CD4-positive, alpha-beta T cell (primary cell): ENCODE measurements around the gene RLBP1. TPM values are rescaled to one million over a fixed set of nuclear protein-coding genes. Genes with fewer than 3 reads are reported as not detected.

Source experiments
- ATAC-seq: fragments of 200-7000 bp; cut with Tn5 transposase; one replicate; pipeline ENCODE4 v1.10.0; 2022; ENCODE audit warnings: mild to moderate bottlenecking; ENCODE audit not compliant: poor library complexity
- CTCF ChIA-PET: fragments of 350-600 bp; sonication (Branson Sonifier 250); formaldehyde crosslinking; loops from one replicate; lab custom pipeline; 2021; ENCODE audit warnings: antibody characterized with exemption, inconsistent platforms; lab: Charles Lee
- POLR2A ChIA-PET: fragments of 350-600 bp; sonication (Branson Sonifier 250); formaldehyde crosslinking; loops from one replicate; lab custom pipeline; 2021; ENCODE audit warnings: antibody characterized with exemption, inconsistent platforms; lab: Charles Lee
- DNase-seq, 14 experiments: peaks; one replicate each; pipeline ENCODE4 v3.0.0-alpha.2; 2013 to 2020; ENCODE audit warnings: mixed read lengths in 2 of 14
- H3K27ac ChIP-seq, 2 donors: one replicate each; pipeline versions ENCODE4 v1.5.1 to v1.7.0; 2013; ENCODE audit warnings: low read length in 2 of 2, low read depth in 1 of 2, mild to moderate bottlenecking in 1 of 2
- H3K27me3 ChIP-seq, 2 experiments: 1 replicate in 1 of 2; 2 replicates in 1 of 2; pipeline versions ENCODE4 v1.6.1 to v1.7.0; 2013; ENCODE audit warnings: low read length in 2 of 2, control low read depth in 1 of 2, mild to moderate bottlenecking in 1 of 2, moderate library complexity in 1 of 2; ENCODE audit not compliant: insufficient read depth in 2 of 2, control insufficient read depth in 1 of 2
- H3K36me3 ChIP-seq: one replicate; pipeline ENCODE4 v1.6.1; 2013; ENCODE audit warnings: low read length, control low read depth; ENCODE audit not compliant: insufficient read depth
- H3K4me1 ChIP-seq: one replicate; pipeline ENCODE4 v1.6.1; 2013; ENCODE audit warnings: low read length, control low read depth; ENCODE audit not compliant: insufficient read depth
- H3K4me3 ChIP-seq: one replicate; pipeline ENCODE4 v1.5.1; 2013; ENCODE audit warnings: mild to moderate bottlenecking, low read length, moderate library complexity
- H3K9me3 ChIP-seq, 2 experiments: 1 replicate in 1 of 2; 2 replicates in 1 of 2; pipeline versions ENCODE4 v1.6.1 to v1.7.0; 2013; ENCODE audit warnings: low read length in 2 of 2, mild to moderate bottlenecking in 2 of 2, control low read depth in 1 of 2, moderate library complexity in 1 of 2; ENCODE audit not compliant: control insufficient read depth in 1 of 2, insufficient read depth in 1 of 2
- H3K27ac Mint-ChIP-seq: one replicate; pipeline ENCODE4 v1.8.0; 2020; ENCODE audit warnings: mixed read lengths
- H3K27me3 Mint-ChIP-seq: one replicate; pipeline ENCODE4 v1.8.0; 2021; ENCODE audit warnings: mixed read lengths
- H3K36me3 Mint-ChIP-seq: one replicate; pipeline ENCODE4 v1.8.0; 2021; ENCODE audit warnings: low read depth, mixed read lengths
- H3K4me1 Mint-ChIP-seq: one replicate; pipeline ENCODE4 v1.8.0; 2021; ENCODE audit warnings: low read depth, mixed read lengths
- H3K4me3 Mint-ChIP-seq: one replicate; pipeline ENCODE4 v1.8.0; 2020; ENCODE audit warnings: mild to moderate bottlenecking, mixed read lengths
- H3K9me3 Mint-ChIP-seq: one replicate; pipeline ENCODE4 v1.8.0; 2020; ENCODE audit warnings: mixed read lengths
- intact Hi-C, 2 experiments: fragments of 100-400 bp; cut with DNase I in 1 of 2; cut with micrococcal nuclease in 1 of 2; formaldehyde crosslinking; loops; one replicate each; pipeline versions ENCODE4 v1.15.1 to v1.9.0; 2023 to 2025; cut with DNase I, micrococcal nuclease
- total RNA-seq, 174 experiments: library from RNA in 2 of 174; stranded (reverse) in 2 of 174; gene quantifications; one replicate each; pipeline ENCODE4 v1.2.3 and lab custom pipeline; 2021 to 2026
- TF ChIP-seq, protein P1 (sequence below): fragments of 200-600 bp; IDR thresholded peaks from one replicate; pipeline ENCODE4 v1.8.0; 2022; ENCODE audit warnings: antibody characterized with exemption, mild to moderate bottlenecking

RLBP1 gene
- total RNA-seq, 2 experiments from 2014 or later, result not detected

- ATAC-seq (no peak), DNase-seq (no peak)
- ChIA-PET CTCF (interaction anchor here (1.9 kb wide), 1 partner anchor 10 kb away, joined by 10 read pairs; no protein-coding TSS in a partner anchor), POLR2A (no interaction called here)
- Histone ChIP-seq H3K27ac (no peak overlapping the region), H3K4me3 (no peak overlapping the region), H3K9me3 (no peaks in the 10 kb centered on the region), H3K27me3 (no peaks in the 10 kb centered on the region), H3K4me1 (no peaks in the 10 kb centered on the region), H3K36me3 (no peaks in the 10 kb centered on the region)
- no peaks in the 10 kb centered on the region for H3K36me3 Mint-ChIP-seq
- H3K9me3 Mint-ChIP-seq, result no peaks in the 10 kb centered on the region
- intact Hi-C loops, result no loop called here
- TF ChIP-seq, protein P1, sequence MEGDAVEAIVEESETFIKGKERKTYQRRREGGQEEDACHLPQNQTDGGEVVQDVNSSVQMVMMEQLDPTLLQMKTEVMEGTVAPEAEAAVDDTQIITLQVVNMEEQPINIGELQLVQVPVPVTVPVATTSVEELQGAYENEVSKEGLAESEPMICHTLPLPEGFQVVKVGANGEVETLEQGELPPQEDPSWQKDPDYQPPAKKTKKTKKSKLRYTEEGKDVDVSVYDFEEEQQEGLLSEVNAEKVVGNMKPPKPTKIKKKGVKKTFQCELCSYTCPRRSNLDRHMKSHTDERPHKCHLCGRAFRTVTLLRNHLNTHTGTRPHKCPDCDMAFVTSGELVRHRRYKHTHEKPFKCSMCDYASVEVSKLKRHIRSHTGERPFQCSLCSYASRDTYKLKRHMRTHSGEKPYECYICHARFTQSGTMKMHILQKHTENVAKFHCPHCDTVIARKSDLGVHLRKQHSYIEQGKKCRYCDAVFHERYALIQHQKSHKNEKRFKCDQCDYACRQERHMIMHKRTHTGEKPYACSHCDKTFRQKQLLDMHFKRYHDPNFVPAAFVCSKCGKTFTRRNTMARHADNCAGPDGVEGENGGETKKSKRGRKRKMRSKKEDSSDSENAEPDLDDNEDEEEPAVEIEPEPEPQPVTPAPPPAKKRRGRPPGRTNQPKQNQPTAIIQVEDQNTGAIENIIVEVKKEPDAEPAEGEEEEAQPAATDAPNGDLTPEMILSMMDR, result no peak
- no peaks in the 10 kb centered on the region for H3K4me1 Mint-ChIP-seq
- no peak overlapping the region for H3K27ac Mint-ChIP-seq
- no peaks in the 10 kb centered on the region for H3K27me3 Mint-ChIP-seq
- H3K4me3 Mint-ChIP-seq, result no peak overlapping the region
Measured at GRCh38 chr15:89217031-89217430, 4.3 kb downstream of the RLBP1 start.

DNA sequence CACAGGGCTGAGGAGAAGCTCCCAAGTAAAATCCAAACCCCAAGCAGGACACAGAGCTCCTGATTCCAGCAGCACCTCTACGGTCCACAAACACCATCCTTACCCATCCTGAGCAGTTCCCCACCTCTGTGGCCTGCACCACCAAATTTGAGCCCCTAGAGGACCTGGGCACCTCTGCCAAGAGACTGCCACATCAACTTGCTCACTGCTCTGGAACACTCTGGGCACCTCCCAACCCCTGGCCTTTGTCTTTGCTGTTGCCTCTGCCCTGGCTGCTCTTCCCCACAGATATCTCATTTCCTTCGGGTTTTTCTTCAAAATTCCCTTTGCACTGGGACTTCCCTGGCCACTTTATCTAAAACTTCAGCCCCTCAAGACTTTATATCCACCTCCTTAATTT is 5.8 kb downstream of the RLBP1 start:
- no peaks in the 10 kb centered on the region for H3K36me3 ChIP-seq
- ATAC-seq (no peak), DNase-seq (no peak)
- intact Hi-C loops, result no loop called here
- ChIA-PET CTCF (interaction anchor here (1.3 kb wide), 1 partner anchor 9 kb away, joined by 5 read pairs; no protein-coding TSS in a partner anchor), POLR2A (no interaction called here)
- Mint-ChIP-seq H3K27ac (no peak overlapping the region), H3K36me3 (no peaks in the 10 kb centered on the region), H3K27me3 (no peaks in the 10 kb centered on the region), H3K4me1 (no peaks in the 10 kb centered on the region), H3K9me3 (no peaks in the 10 kb centered on the region), H3K4me3 (no peak overlapping the region)
- H3K9me3 ChIP-seq, result no peaks in the 10 kb centered on the region
- H3K27ac ChIP-seq, result no peak overlapping the region
- H3K4me1 ChIP-seq, result no peaks in the 10 kb centered on the region
- no peaks in the 10 kb centered on the region for H3K27me3 ChIP-seq
- H3K4me3 ChIP-seq, result no peak overlapping the region
- TF ChIP-seq, protein P1, result no peak

GRCh38 chr15:89211678-89212170 is 9.7 kb downstream of the RLBP1 start:
- no peak overlapping the region for H3K4me3 ChIP-seq
- TF ChIP-seq, protein P1, result no peak
- DNase-seq (no peak), ATAC-seq (no peak)
- no peaks in the 10 kb centered on the region for H3K36me3 ChIP-seq
- H3K27ac ChIP-seq, result no peak overlapping the region
- Mint-ChIP-seq H3K9me3 (no peaks in the 10 kb centered on the region), H3K4me1 (peaks cover 4% of the 10 kb centered on the region), H3K36me3 (no peaks in the 10 kb centered on the region), H3K27ac (no peak overlapping the region), H3K27me3 (no peaks in the 10 kb centered on the region), H3K4me3 (no peak overlapping the region)
- no peaks in the 10 kb centered on the region for H3K9me3 ChIP-seq
- H3K27me3 ChIP-seq, result no peaks in the 10 kb centered on the region
- H3K4me1 ChIP-seq, result peaks cover 5% of the 10 kb centered on the region
- ChIA-PET CTCF (no interaction called here), POLR2A (no interaction called here)
- intact Hi-C loops, result no loop called here
